ENCODE measurements around the gene ZNF292.

DNA sequence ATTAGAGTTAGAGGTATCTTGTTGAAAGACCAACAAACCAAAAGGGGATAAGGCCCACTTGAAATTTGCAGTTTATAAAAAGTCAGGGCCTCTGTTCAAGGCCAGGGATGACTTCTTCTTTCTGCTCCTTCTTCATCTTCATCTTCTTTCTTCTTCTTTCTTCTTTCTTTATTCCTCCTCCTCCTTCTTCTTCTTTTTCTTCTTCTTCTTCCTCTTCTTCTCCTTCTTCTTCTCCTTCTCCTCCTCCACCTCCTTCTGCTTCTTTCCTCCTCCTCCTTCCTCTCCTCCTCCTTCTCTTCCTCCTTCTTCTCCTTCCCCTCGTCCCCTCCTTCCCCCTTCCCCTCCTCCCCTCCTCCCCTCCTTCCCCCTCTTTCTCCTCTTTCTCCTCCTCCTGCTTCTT is 18.4 kb upstream of the ZNF292 start:
- no peak for TF ChIP-seq GATA2 (IDR thresholded peaks at IDR 0.05; ENCODE audit: low read depth, low read length)
- no peak for TF ChIP-seq GATA3 (IDR thresholded peaks at IDR 0.05; ENCODE audit: low read depth, low read length)

Data from SH-SY5Y (cell line).